Fibroblast of lung (primary cell): ENCODE data around the gene RPL35A. TPM values are rescaled to one million over a fixed set of nuclear protein-coding genes. Genes with fewer than 3 reads are reported as not detected.

Experiments
- DNase-seq, 2 donors: peaks; one replicate each; pipeline versions ENCODE4 v3.0.0 to v3.0.0-alpha.2; 2010; ENCODE audit warnings: low read depth in 2 of 2
- H2AFZ ChIP-seq: 2 replicates; pipeline ENCODE4 v1.5.1; 2012; ENCODE audit warnings: low read length, control low read depth, inconsistent platforms
- H3K27ac ChIP-seq: 2 replicates; pipeline ENCODE4 v1.5.1; 2011; ENCODE audit warnings: low read length, control low read depth; ENCODE audit not compliant: insufficient read depth
- H3K27me3 ChIP-seq: 2 replicates; pipeline ENCODE4 v1.5.1; 2011; ENCODE audit warnings: mild to moderate bottlenecking, low read length; ENCODE audit not compliant: control insufficient read depth, insufficient read depth
- H3K36me3 ChIP-seq: 2 replicates; pipeline ENCODE4 v1.5.1; 2011; ENCODE audit warnings: low read length; ENCODE audit not compliant: control insufficient read depth, insufficient read depth
- H3K4me1 ChIP-seq: 2 replicates; pipeline ENCODE4 v1.5.1; 2011; ENCODE audit warnings: low read length; ENCODE audit not compliant: control insufficient read depth, insufficient read depth; ENCODE audit errors: extremely low read depth
- H3K4me2 ChIP-seq: 2 replicates; pipeline ENCODE4 v1.5.1; 2011; ENCODE audit warnings: low read length, control low read depth; ENCODE audit not compliant: insufficient read depth; ENCODE audit errors: extremely low read depth
- H3K4me3 ChIP-seq, 4 experiments: fragments of 200-600 bp in 1 of 4; sonication (generic) in 1 of 4; replicated peaks in 1 of 4; 2 replicates each; pipeline ENCODE4 v1.5.1; 2011 to 2016; ENCODE audit warnings: low read length in 4 of 4, low read depth in 3 of 4, mild to moderate bottlenecking in 3 of 4, control low read depth in 2 of 4, inconsistent platforms in 1 of 4, mixed read lengths in 1 of 4; ENCODE audit not compliant: insufficient read depth in 1 of 4; ENCODE audit errors: control extremely low read depth in 1 of 4
- H3K79me2 ChIP-seq: 2 replicates; pipeline ENCODE4 v1.5.1; 2012; ENCODE audit warnings: mild to moderate bottlenecking, low read length, inconsistent platforms; ENCODE audit not compliant: control insufficient read depth, insufficient read depth
- H3K9ac ChIP-seq: 2 replicates; pipeline ENCODE4 v1.5.1; 2011; ENCODE audit warnings: mild to moderate bottlenecking, low read length, control low read depth; ENCODE audit not compliant: insufficient read depth
- H3K9me3 ChIP-seq: 2 replicates; pipeline ENCODE4 v1.5.1; 2012; ENCODE audit warnings: low read depth, low read length; ENCODE audit not compliant: control insufficient read depth, insufficient read depth
- H4K20me1 ChIP-seq: 2 replicates; pipeline ENCODE4 v1.5.1; 2011; ENCODE audit warnings: low read length; ENCODE audit not compliant: control insufficient read depth, insufficient read depth; ENCODE audit errors: extremely low read depth
- CTCF ChIP-seq, 2 donors: IDR thresholded peaks in 1 of 2; conservative IDR thresholded peaks in 1 of 2; 1 replicate in 1 of 2; 2 replicates in 1 of 2; pipeline ENCODE4 v1.5.1; 2011 to 2012; ENCODE audit warnings: low read length in 2 of 2, control low read depth in 1 of 2, inconsistent platforms in 1 of 2, low read depth in 1 of 2, mild to moderate bottlenecking in 1 of 2
- EZH2 ChIP-seq: IDR thresholded peaks from 2 replicates; pipeline ENCODE4 v1.5.1; 2012; ENCODE audit warnings: low read length, control low read depth, mild to moderate bottlenecking; ENCODE audit errors: missing control alignments
- polyA plus RNA-seq, 2 donors: library from polyadenylated mRNA; depleted of rRNA in 1 of 2; stranded (reverse) in 1 of 2; unstranded in 1 of 2; fragments of >200 nt; gene quantifications; 2 replicates each; pipeline ENCODE4 v1.2.1, GENCODE V29; 2011 to 2012; ENCODE audit warnings: missing spikeins in 1 of 2
- total RNA-seq: library from RNA; depleted of rRNA; stranded (reverse); fragments of >200 nt; gene quantifications from 2 replicates; pipeline ENCODE4 v1.2.1, GENCODE V29; 2014

The RPL35A gene
- total and polyA plus RNA-seq, 2 donors (not counting 1 experiment from before 2014, with no cell fraction given), result 535 to 937 TPM

GRCh38 chr3:197959500-197959890 is 9.5 kb downstream of the RPL35A start:
- H3K9ac ChIP-seq, result no peak overlapping the region
- peaks cover 2% of the 10 kb centered on the region for H3K36me3 ChIP-seq
- no peak for DNase-seq
- TF ChIP-seq CTCF (conservative IDR thresholded peaks at IDR 0.05 in 1 of 2, IDR thresholded peaks at IDR 0.05 in 1 of 2; ENCODE audit: low read depth in 1 of 2, low read length in 2 of 2), result no peak
- no peak for TF ChIP-seq EZH2
- H3K27ac ChIP-seq, result peak overlapping the region; percentile 85
- H3K79me2 ChIP-seq, result no peaks in the 10 kb centered on the region
- H3K27me3 ChIP-seq, result no peaks in the 10 kb centered on the region
- H3K4me3 ChIP-seq, result peak overlapping the region; percentile 8 to 77 (median 49)
- H3K9me3 ChIP-seq, result no peaks in the 10 kb centered on the region
- no peaks in the 10 kb centered on the region for H4K20me1 ChIP-seq
- H3K4me2 ChIP-seq, result peak overlapping the region; percentile 49
- H2AFZ ChIP-seq, result peak overlapping the region; percentile 24
- peaks cover 3% of the 10 kb centered on the region for H3K4me1 ChIP-seq

GRCh38 chr3:197959891-197960693 is 10.1 kb downstream of the RPL35A start, which contains the start of gene LMLN:
Gene LMLN (plus strand): TSS chr3:197960217. CDS start chr3:197960246, 29 bp downstream.
- peak within 1 kb of the TSS; percentile 69 for H3K9ac ChIP-seq
- H3K9me3 ChIP-seq, result no peaks in the 10 kb centered on the region
- H3K79me2 ChIP-seq, result no peaks in the 10 kb centered on the region
- TF ChIP-seq CTCF (conservative IDR thresholded peaks at IDR 0.05 in 1 of 2, IDR thresholded peaks at IDR 0.05 in 1 of 2; ENCODE audit: low read depth in 1 of 2, low read length in 2 of 2) (no peak), EZH2 (no peak)
- peak within 1 kb of the TSS; percentile 85 for H3K27ac ChIP-seq
- peak within 1 kb of the TSS; percentile 84 for H3K4me2 ChIP-seq
- peak within 1 kb of the TSS; percentile 80 for H2AFZ ChIP-seq
- H3K4me3 ChIP-seq, result peak within 1 kb of the TSS; percentile 60 to 88 (median 71)
- H3K4me1 ChIP-seq, result peaks cover 3% of the 10 kb centered on the region
- H3K36me3 ChIP-seq, result peaks cover 2% of the 10 kb centered on the region
- no peaks in the 10 kb centered on the region for H3K27me3 ChIP-seq
- H4K20me1 ChIP-seq, result no peaks in the 10 kb centered on the region
- DNase-seq, result peak; percentile 96

GRCh38 chr3:197960694-197961581 is 10.9 kb downstream of the RPL35A start:
- peak overlapping the region; percentile 84 for H3K4me2 ChIP-seq
- peak overlapping the region; percentile 69 for H3K9ac ChIP-seq
- TF ChIP-seq EZH2 (no peak), CTCF (conservative IDR thresholded peaks at IDR 0.05 in 1 of 2, IDR thresholded peaks at IDR 0.05 in 1 of 2; ENCODE audit: low read depth in 1 of 2, low read length in 2 of 2) (no peak)
- peaks cover 1% of the 10 kb centered on the region for H3K36me3 ChIP-seq
- peaks cover 3% of the 10 kb centered on the region for H3K4me1 ChIP-seq
- H4K20me1 ChIP-seq, result no peaks in the 10 kb centered on the region
- H3K27me3 ChIP-seq, result no peaks in the 10 kb centered on the region
- H3K9me3 ChIP-seq, result no peaks in the 10 kb centered on the region
- peak overlapping the region; percentile 80 for H2AFZ ChIP-seq
- peak overlapping the region; percentile 60 to 88 (median 71) for H3K4me3 ChIP-seq
- H3K27ac ChIP-seq, result peak overlapping the region; percentile 85
- no peaks in the 10 kb centered on the region for H3K79me2 ChIP-seq
- peak in 1 of 2 donors; percentile 24 for DNase-seq
